Kidney (tissue), 14 donors: Measurements from ENCODE around the gene CABLES2. TPM values are rescaled to one million over a fixed set of nuclear protein-coding genes. Genes with fewer than 3 reads are reported as not detected.

Experiments
- DNase-seq, 5 donors: peaks; one replicate each; pipeline ENCODE4 v3.0.0-alpha.2; 2013 to 2020
- FAIRE-seq: peaks from 2 replicates; lab custom pipeline; 2012; peaks lifted over from hg19 to GRCh38; lab: Jason Lieb, UNC
- H3K27ac ChIP-seq, 2 donors: one replicate each; pipeline ENCODE4 v1.7.0; 2013; ENCODE audit warnings: low read depth in 2 of 2, low read length in 2 of 2, inconsistent platforms in 1 of 2
- H3K27me3 ChIP-seq: one replicate; pipeline ENCODE4 v1.7.1; 2013; ENCODE audit warnings: low read length, inconsistent platforms; ENCODE audit not compliant: control insufficient read depth, insufficient read depth
- H3K36me3 ChIP-seq, 3 donors: one replicate each; pipeline versions ENCODE4 v1.7.0 to v1.7.1; 2013; ENCODE audit warnings: low read length in 3 of 3, control low read depth in 1 of 3, inconsistent platforms in 1 of 3; ENCODE audit not compliant: insufficient read depth in 3 of 3, control insufficient read depth in 2 of 3
- H3K4me1 ChIP-seq, 3 donors: one replicate each; pipeline versions ENCODE4 v1.7.0 to v1.7.1; 2013; ENCODE audit warnings: low read length in 3 of 3, inconsistent platforms in 1 of 3, low read depth in 1 of 3; ENCODE audit not compliant: control insufficient read depth in 2 of 3, insufficient read depth in 2 of 3
- H3K4me3 ChIP-seq, 3 donors: one replicate each; pipeline versions ENCODE4 v1.7.0 to v1.8.1; 2013; ENCODE audit warnings: low read length in 3 of 3, control low read depth in 1 of 3, inconsistent platforms in 1 of 3
- H3K9ac ChIP-seq, 3 donors: one replicate each; pipeline versions ENCODE4 v1.7.0 to v1.7.1; 2013; ENCODE audit warnings: low read length in 3 of 3, control low read depth in 1 of 3, inconsistent platforms in 1 of 3
- H3K9me3 ChIP-seq, 3 donors: one replicate each; pipeline versions ENCODE4 v1.7.0 to v1.7.1; 2013; ENCODE audit warnings: low read length in 3 of 3, control low read depth in 1 of 3, inconsistent platforms in 1 of 3; ENCODE audit not compliant: control insufficient read depth in 2 of 3, insufficient read depth in 1 of 3
- intact Hi-C: fragments of 100-400 bp; cut with DNase I; formaldehyde crosslinking; loops from one replicate; pipeline ENCODE4 v1.11.1; 2022
- polyA plus RNA-seq: library from polyadenylated mRNA; stranded (reverse); fragments of 350-450 nt; fragmentation: Illumina TruSeq; extraction: RNeasy Lipid Tissue Mini Kit (QIAGEN cat#74804); gene quantifications from one replicate; pipeline ENCODE4 v1.2.3, GENCODE V29; 2014; ENCODE audit warnings: low read depth, low replicate concordance; ENCODE audit not compliant: insufficient read depth
- total RNA-seq: library from RNA; stranded (reverse); fragmentation: NEBNext Ultra II Directional; extraction: Animal tissue kit (Norgen Biotek cat#: 25700); gene quantifications from one replicate; pipeline ENCODE4 v1.2.1, GENCODE V29; 2021
- TF ChIP-seq, protein P1 (sequence below): IDR thresholded peaks from 3 replicates; pipeline ENCODE4 v1.5.1; 2012; ENCODE audit warnings: mild to moderate bottlenecking, moderate library complexity, borderline replicate concordance; ENCODE audit not compliant: insufficient read depth; ENCODE audit errors: extremely low read depth
- donor health status: control.
- donor health status: control.
- donor health status: control.
- donor health status: control.
- donor health status: control.
- donor health status: DM: yes; HTN: yes; CAD: no.
- donor health status: Normal renal cell carcinoma (clear cell type).

Gene CABLES2
- total and polyA plus RNA-seq, 2 donors from 2014 or later, result 2.0 to 4.5 TPM

GRCh38 chr20:62381842-62382241 is 25.2 kb downstream of the CABLES2 start:
- Histone ChIP-seq H3K4me1 (peaks cover 0 to 17% (median 8%) of the 10 kb centered on the region in 3 donors), H3K4me3 (peak overlapping the region in 1 of 3 donors; percentile 30), H3K27me3 (no peaks in the 10 kb centered on the region), H3K9ac (no peak overlapping the region), H3K36me3 (peaks cover 4 to 5% (median 4%) of the 10 kb centered on the region in 3 donors), H3K27ac (peak overlapping the region in 1 of 2 donors; percentile 9), H3K9me3 (peaks cover 0 to 3% (median 0%) of the 10 kb centered on the region in 3 donors)
- DNase-seq (no peak), FAIRE-seq (no peak)
- intact Hi-C loops, result no loop called here
- TF ChIP-seq, protein P1, sequence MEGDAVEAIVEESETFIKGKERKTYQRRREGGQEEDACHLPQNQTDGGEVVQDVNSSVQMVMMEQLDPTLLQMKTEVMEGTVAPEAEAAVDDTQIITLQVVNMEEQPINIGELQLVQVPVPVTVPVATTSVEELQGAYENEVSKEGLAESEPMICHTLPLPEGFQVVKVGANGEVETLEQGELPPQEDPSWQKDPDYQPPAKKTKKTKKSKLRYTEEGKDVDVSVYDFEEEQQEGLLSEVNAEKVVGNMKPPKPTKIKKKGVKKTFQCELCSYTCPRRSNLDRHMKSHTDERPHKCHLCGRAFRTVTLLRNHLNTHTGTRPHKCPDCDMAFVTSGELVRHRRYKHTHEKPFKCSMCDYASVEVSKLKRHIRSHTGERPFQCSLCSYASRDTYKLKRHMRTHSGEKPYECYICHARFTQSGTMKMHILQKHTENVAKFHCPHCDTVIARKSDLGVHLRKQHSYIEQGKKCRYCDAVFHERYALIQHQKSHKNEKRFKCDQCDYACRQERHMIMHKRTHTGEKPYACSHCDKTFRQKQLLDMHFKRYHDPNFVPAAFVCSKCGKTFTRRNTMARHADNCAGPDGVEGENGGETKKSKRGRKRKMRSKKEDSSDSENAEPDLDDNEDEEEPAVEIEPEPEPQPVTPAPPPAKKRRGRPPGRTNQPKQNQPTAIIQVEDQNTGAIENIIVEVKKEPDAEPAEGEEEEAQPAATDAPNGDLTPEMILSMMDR, result no peak

GRCh38 chr20:62381202-62381797 is 25.8 kb downstream of the CABLES2 start:
- FAIRE-seq, result no peak
- peaks cover 0 to 16% (median 13%) of the 10 kb centered on the region in 3 donors for H3K4me1 ChIP-seq
- intact Hi-C loops, result no loop called here

DNA sequence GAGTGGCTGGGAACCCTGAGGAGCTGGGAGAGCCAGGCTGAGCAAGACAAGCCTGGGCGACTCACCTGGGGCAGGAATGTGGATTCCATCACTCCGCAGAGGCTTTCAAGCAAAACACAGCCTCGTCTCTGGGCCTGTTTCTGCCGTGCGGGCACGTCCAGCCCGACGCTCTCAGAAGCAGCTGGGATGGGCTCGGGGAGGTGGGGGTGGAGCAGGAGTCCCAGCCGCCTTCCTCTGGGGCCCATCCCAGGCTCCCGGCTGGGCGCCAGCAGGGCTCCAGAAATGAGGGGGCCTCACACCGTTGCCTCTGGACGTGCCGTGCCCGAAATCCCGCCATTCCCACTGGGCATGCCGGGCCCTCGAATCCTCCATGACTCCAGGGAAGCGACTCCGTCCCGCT is 28.9 kb downstream of the CABLES2 start:
- Histone ChIP-seq H3K27me3 (no peaks in the 10 kb centered on the region), H3K36me3 (peaks cover 4 to 5% (median 4%) of the 10 kb centered on the region in 3 donors), H3K4me3 (no peak overlapping the region), H3K9ac (no peak overlapping the region), H3K4me1 (peaks cover 0 to 17% (median 14%) of the 10 kb centered on the region in 3 donors), H3K9me3 (peaks cover 0 to 3% (median 0%) of the 10 kb centered on the region in 3 donors), H3K27ac (no peak overlapping the region)
- intact Hi-C loops, result loop anchor here (5.0 kb wide), 1 partner anchor 76 kb away; the partner anchor contains the start of gene ADRM1
- DNase-seq (peak in 3 of 5 donors; percentile 60 to 68 (median 62)), FAIRE-seq (no peak)
- TF ChIP-seq, protein P1, result no peak

More at GRCh38 chr20:62381202-62381797, 25.8 kb downstream of the CABLES2 start:
- DNase-seq, result no peak
- H3K27ac ChIP-seq, result peak overlapping the region in 1 of 2 donors; percentile 9
- H3K9ac ChIP-seq, result no peak overlapping the region
- no peak overlapping the region for H3K4me3 ChIP-seq
- TF ChIP-seq, protein P1, result no peak
- peaks cover 0 to 3% (median 0%) of the 10 kb centered on the region in 3 donors for H3K9me3 ChIP-seq
- H3K36me3 ChIP-seq, result peaks cover 4 to 5% (median 4%) of the 10 kb centered on the region in 3 donors
- no peaks in the 10 kb centered on the region for H3K27me3 ChIP-seq
